ENCODE data around the gene ADORA3. TPM values are rescaled to one million over a fixed set of nuclear protein-coding genes. Genes with fewer than 3 reads are reported as not detected.

ADORA3 gene
- total RNA-seq, 3 donors from 2014 or later, result 1.3 to 8.4 (median 7.5) TPM

GRCh38 chr1:111541721-111542120 lies 38.3 kb upstream of the ADORA3 start:
- intact Hi-C loops (cut with DNase I, micrococcal nuclease), result no loop called here
- DNase-seq (no peak), ATAC-seq (no peak)
- TF ChIP-seq CTCF (IDR thresholded peaks at IDR 0.05), result no peak
- Histone ChIP-seq H3K4me3 (no peak overlapping the region), H3K4me1 (ENCODE audit: low read depth) (no peaks in the 10 kb centered on the region), H3K9me3 (no peaks in the 10 kb centered on the region), H3K36me3 (ENCODE audit: low read depth) (no peaks in the 10 kb centered on the region)

GRCh38 chr1:111540928-111541327 lies 37.5 kb upstream of the ADORA3 start:
- TF ChIP-seq CTCF (IDR thresholded peaks at IDR 0.05), result no peak
- intact Hi-C loops (cut with DNase I, micrococcal nuclease), result no loop called here
- H3K36me3 ChIP-seq (ENCODE audit: low read depth), result no peaks in the 10 kb centered on the region
- no peak for DNase-seq
- no peak overlapping the region for H3K4me3 ChIP-seq
- no peaks in the 10 kb centered on the region for H3K4me1 ChIP-seq (ENCODE audit: low read depth)
- no peak for ATAC-seq
- H3K9me3 ChIP-seq, result no peaks in the 10 kb centered on the region

GRCh38 chr1:111538343-111539025 lies 35.1 kb upstream of the ADORA3 start:
- DNase-seq (peak in 1 of 3 donors; percentile 63), ATAC-seq (peak; percentile 53)
- Histone ChIP-seq H3K4me3 (no peak overlapping the region), H3K4me1 (ENCODE audit: low read depth) (no peaks in the 10 kb centered on the region), H3K36me3 (ENCODE audit: low read depth) (no peaks in the 10 kb centered on the region), H3K9me3 (no peaks in the 10 kb centered on the region)
- TF ChIP-seq CTCF (IDR thresholded peaks at IDR 0.05), result no peak
- intact Hi-C loops (cut with DNase I, micrococcal nuclease), result no loop called here

GRCh38 chr1:111535256-111536191 lies 32.1 kb upstream of the ADORA3 start:
- H3K4me3 ChIP-seq, result no peak overlapping the region
- intact Hi-C loops (cut with DNase I, micrococcal nuclease), result no loop called here
- H3K36me3 ChIP-seq (ENCODE audit: low read depth), result no peaks in the 10 kb centered on the region
- H3K4me1 ChIP-seq (ENCODE audit: low read depth), result no peaks in the 10 kb centered on the region
- no peaks in the 10 kb centered on the region for H3K9me3 ChIP-seq
- no peak for ATAC-seq
- TF ChIP-seq CTCF (IDR thresholded peaks at IDR 0.05), result no peak
- DNase-seq, result no peak

GRCh38 chr1:111520053-111520452 lies 16.6 kb upstream of the ADORA3 start:
- intact Hi-C loops (cut with DNase I, micrococcal nuclease), result no loop called here
- peak; percentile 72 for ATAC-seq
- DNase-seq, result no peak
- Histone ChIP-seq H3K4me3 (no peak overlapping the region), H3K4me1 (ENCODE audit: low read depth) (peaks cover 3% of the 10 kb centered on the region), H3K9me3 (no peaks in the 10 kb centered on the region), H3K36me3 (ENCODE audit: low read depth) (no peaks in the 10 kb centered on the region)
- no peak for TF ChIP-seq CTCF (IDR thresholded peaks at IDR 0.05)
